Heart left ventricle (tissue), 13 donors: Measurements from ENCODE around the gene DNAH1.

Experiments used
- POLR2A ChIP-seq, 2 donors: fragments of 450-650 bp; IDR thresholded peaks; one replicate each; pipeline ENCODE4 v1.6.1; 2017; ENCODE audit warnings: antibody characterized with exemption in 2 of 2, mild to moderate bottlenecking in 2 of 2, moderate library complexity in 2 of 2
- TF ChIP-seq, protein P1 (sequence below), 12 donors: fragments of 200-600 bp; sonication (generic) in 4 of 12; IDR thresholded peaks; one replicate each; pipeline versions ENCODE4 v1.5.0 to v1.8.0; 2018 to 2022; ENCODE audit warnings: antibody characterized with exemption in 12 of 12, mild to moderate bottlenecking in 5 of 12
- donor health status: ischemic (EF 13 %, LVEDD 7.1; RV severe dilation, severe dysfunction).
- donor health status: DM: no; HTN: yes; CAD: no.
- donor health status: DM: no; HTN: no; CAD: no.
- donor health status: ischemic (EF 25% LVEDD 6.9; RV normal size, moderate dysfunction).
- donor health status: ischemic (EF 25% LVEDD 5.7; RV mildly dilated, moderate dysfunction).
- donor health status: ischemic (EF 35%, LVEDD 5.7; RV mildly dilated, moderate dysfunction).
- donor health status: nonischemic (EF 11% LVEDD 7.7; RV severe dilation, severe dysfunction).
- donor health status: DM: yes; HTN: yes; CAD: no.
- donor health status: PGD.
- donor health status: ischemic (EF 29% LVEDD 5.4; RV normal size, mild dysfunction).
- donor health status: nonischemic (EF 23%, LVEDD 6.1; RV moderate dilation, normal function).

DNA sequence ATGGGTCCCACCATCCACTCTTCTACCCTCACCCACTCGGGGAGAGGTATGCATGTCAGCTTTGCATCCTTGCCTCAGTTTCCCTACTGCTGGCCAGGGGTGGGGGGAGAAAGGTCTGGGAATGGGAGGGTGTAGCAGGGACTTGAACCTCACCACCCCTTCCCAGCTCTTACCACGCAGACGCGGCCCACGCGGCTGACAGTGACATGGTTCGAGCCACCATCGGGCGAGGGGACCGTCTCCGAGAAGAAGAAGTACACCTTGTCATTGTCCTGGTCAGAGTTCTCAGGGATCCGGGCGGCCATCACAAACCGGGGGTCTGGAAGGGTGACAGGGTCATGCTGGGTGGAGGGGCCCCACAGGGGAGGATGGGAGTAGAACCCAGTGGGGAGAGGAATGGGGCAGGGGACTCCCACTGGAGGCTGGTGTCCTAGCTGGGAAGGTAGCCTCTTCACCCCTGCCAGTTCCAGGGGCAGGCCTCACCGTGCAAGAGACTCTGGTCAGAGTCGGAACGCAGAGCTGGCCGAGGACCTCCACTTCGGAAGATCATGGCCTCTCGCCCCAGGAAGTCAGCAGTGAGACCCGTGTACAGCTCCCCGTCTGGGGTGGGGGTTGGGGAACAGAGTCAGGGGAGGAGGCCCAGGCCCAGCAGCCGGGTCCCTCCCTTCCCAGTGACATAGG, 125.1 kb downstream of the DNAH1 start:
- no peak for TF ChIP-seq POLR2A (IDR thresholded peaks at IDR 0.05)
- TF ChIP-seq, protein P1, sequence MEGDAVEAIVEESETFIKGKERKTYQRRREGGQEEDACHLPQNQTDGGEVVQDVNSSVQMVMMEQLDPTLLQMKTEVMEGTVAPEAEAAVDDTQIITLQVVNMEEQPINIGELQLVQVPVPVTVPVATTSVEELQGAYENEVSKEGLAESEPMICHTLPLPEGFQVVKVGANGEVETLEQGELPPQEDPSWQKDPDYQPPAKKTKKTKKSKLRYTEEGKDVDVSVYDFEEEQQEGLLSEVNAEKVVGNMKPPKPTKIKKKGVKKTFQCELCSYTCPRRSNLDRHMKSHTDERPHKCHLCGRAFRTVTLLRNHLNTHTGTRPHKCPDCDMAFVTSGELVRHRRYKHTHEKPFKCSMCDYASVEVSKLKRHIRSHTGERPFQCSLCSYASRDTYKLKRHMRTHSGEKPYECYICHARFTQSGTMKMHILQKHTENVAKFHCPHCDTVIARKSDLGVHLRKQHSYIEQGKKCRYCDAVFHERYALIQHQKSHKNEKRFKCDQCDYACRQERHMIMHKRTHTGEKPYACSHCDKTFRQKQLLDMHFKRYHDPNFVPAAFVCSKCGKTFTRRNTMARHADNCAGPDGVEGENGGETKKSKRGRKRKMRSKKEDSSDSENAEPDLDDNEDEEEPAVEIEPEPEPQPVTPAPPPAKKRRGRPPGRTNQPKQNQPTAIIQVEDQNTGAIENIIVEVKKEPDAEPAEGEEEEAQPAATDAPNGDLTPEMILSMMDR (IDR thresholded peaks at IDR 0.05) = no peak
